RWPE2 (cell line): Measurements from ENCODE around the gene ELOB.

ENCODE experiments used
- ATAC-seq: fragments of 200-7000 bp; cut with Tn5 transposase; 3 replicates; pipeline ENCODE4 v1.9.1; 2021; ENCODE audit warnings: low read depth
- DNase-seq: peaks from one replicate; pipeline ENCODE4 v3.0.0-alpha.2; 2020; ENCODE audit warnings: low spot score
- H3K27ac ChIP-seq: fragments of 450-650 bp; 2 replicates; pipeline ENCODE4 v1.5.1; 2017; ENCODE audit warnings: mild to moderate bottlenecking; ENCODE audit not compliant: poor library complexity, severe bottlenecking
- H3K27me3 ChIP-seq: fragments of 250-450 bp; sonication (Bioruptor Pico); 2 replicates; pipeline ENCODE4 v1.5.1; 2021; ENCODE audit warnings: mild to moderate bottlenecking, moderate library complexity; ENCODE audit not compliant: insufficient read depth, poor library complexity, severe bottlenecking
- H3K36me3 ChIP-seq: fragments of 250-450 bp; sonication (Bioruptor Pico); 2 replicates; pipeline ENCODE4 v1.5.1; 2020; ENCODE audit warnings: low read depth, mild to moderate bottlenecking, moderate library complexity
- H3K4me1 ChIP-seq: fragments of 250-450 bp; sonication (Bioruptor Pico); 2 replicates; pipeline ENCODE4 v1.5.1; 2021; ENCODE audit warnings: mild to moderate bottlenecking, moderate library complexity; ENCODE audit not compliant: insufficient read depth, poor library complexity, severe bottlenecking
- H3K4me3 ChIP-seq: fragments of 250-450 bp; sonication (Bioruptor Pico); 2 replicates; pipeline ENCODE4 v1.5.1; 2021; ENCODE audit warnings: mild to moderate bottlenecking, moderate library complexity; ENCODE audit not compliant: severe bottlenecking
- H3K9me3 ChIP-seq: fragments of 250-450 bp; sonication (Bioruptor Pico); 2 replicates; pipeline ENCODE4 v1.5.1; 2021; ENCODE audit warnings: mild to moderate bottlenecking, moderate library complexity; ENCODE audit not compliant: severe bottlenecking
- CTCF ChIP-seq: fragments of 450-650 bp; IDR thresholded peaks from one replicate; pipeline ENCODE4 v1.5.1; 2017; ENCODE audit warnings: mild to moderate bottlenecking, moderate library complexity; ENCODE audit not compliant: poor library complexity, severe bottlenecking

The ELOB gene

GRCh38 chr16:2779151-2779920 is 2.3 kb upstream of the ELOB start:
- Histone ChIP-seq H3K36me3 (peaks cover 20% of the 10 kb centered on the region), H3K27ac (peak overlapping the region; percentile 88), H3K9me3 (no peaks in the 10 kb centered on the region), H3K27me3 (no peaks in the 10 kb centered on the region), H3K4me3 (no peak overlapping the region), H3K4me1 (peaks cover 4% of the 10 kb centered on the region)
- TF ChIP-seq CTCF = no peak
- no peak for ATAC-seq
- DNase-seq = peak; percentile 49

- DNase-seq (no peak), ATAC-seq (no peak)
- peak overlapping the region; percentile 88 for H3K27ac ChIP-seq
- no peaks in the 10 kb centered on the region for H3K9me3 ChIP-seq
- no peak overlapping the region for H3K4me3 ChIP-seq
- H3K4me1 ChIP-seq = peaks cover 4% of the 10 kb centered on the region
- peaks cover 28% of the 10 kb centered on the region for H3K36me3 ChIP-seq
- TF ChIP-seq CTCF = no peak
- H3K27me3 ChIP-seq = no peaks in the 10 kb centered on the region
Observed at GRCh38 chr16:2778630-2778958, 1.5 kb upstream of the ELOB start.

- Histone ChIP-seq H3K27me3 (no peaks in the 10 kb centered on the region), H3K36me3 (peaks cover 33% of the 10 kb centered on the region), H3K4me3 (peak overlapping the region; percentile 94), H3K9me3 (no peaks in the 10 kb centered on the region), H3K4me1 (peaks cover 8% of the 10 kb centered on the region), H3K27ac (peak overlapping the region; percentile 88)
- no peak for TF ChIP-seq CTCF
- ATAC-seq = peak; percentile 26
- DNase-seq = peak; percentile 51
Observed at GRCh38 chr16:2777903-2778629, 986 bp upstream of the ELOB start.

- H3K4me1 ChIP-seq = peaks cover 12% of the 10 kb centered on the region
- peak overlapping the region; percentile 88 for H3K27ac ChIP-seq
- H3K9me3 ChIP-seq = no peaks in the 10 kb centered on the region
- no peak for TF ChIP-seq CTCF
- no peak for ATAC-seq
- DNase-seq = peak; percentile 52
- no peaks in the 10 kb centered on the region for H3K27me3 ChIP-seq
- peaks cover 44% of the 10 kb centered on the region for H3K36me3 ChIP-seq
- H3K4me3 ChIP-seq = peak overlapping the region; percentile 94
Observed at GRCh38 chr16:2776500-2777139, 460 bp downstream of the ELOB start.
